ENCODE results near the gene GPC6. TPM values are rescaled to one million over a fixed set of nuclear protein-coding genes. Genes with fewer than 3 reads are reported as not detected.
A peak's percentile ranks its signal among the peaks of the same experiment; 100 is the strongest.

Gene GPC6
- polyA plus RNA-seq, 2 of the 4 experiments (the other 2 are of a cell fraction), result 8.0 to 14.4 TPM

GRCh38 chr13:93244141-93244917 is 17.7 kb downstream of the GPC6 start:
- FAIRE-seq (no peak), DNase-seq (ENCODE audit: low read depth in 1 of 2, low spot score in 1 of 2) (no peak), ATAC-seq (peak; percentile 49 to 76; a peak in 5 of 6 replicates)
- Histone ChIP-seq H3K9me3 (peaks cover 3% of the 10 kb centered on the region; the same call in 2 of the 3 replicates), H3K27ac (peak overlapping the region; percentile 61 to 79), H3K4me1 (peaks cover 16% of the 10 kb centered on the region), H3K4me2 (peak overlapping the region; percentile 77), H3K4me3 (peak overlapping the region; percentile 33)
- POLR2A ChIA-PET, result no interaction called here
- no peak for TF ChIP-seq CBX2 (IDR thresholded peaks at IDR 0.05; ENCODE audit: borderline replicate concordance, low read depth)
- TF ChIP-seq, protein P1, sequence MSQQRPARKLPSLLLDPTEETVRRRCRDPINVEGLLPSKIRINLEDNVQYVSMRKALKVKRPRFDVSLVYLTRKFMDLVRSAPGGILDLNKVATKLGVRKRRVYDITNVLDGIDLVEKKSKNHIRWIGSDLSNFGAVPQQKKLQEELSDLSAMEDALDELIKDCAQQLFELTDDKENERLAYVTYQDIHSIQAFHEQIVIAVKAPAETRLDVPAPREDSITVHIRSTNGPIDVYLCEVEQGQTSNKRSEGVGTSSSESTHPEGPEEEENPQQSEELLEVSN (IDR thresholded peaks at IDR 0.05; ENCODE audit: borderline replicate concordance, low read depth), result no peak
- no peak for TF ChIP-seq RAD21 (conservative IDR thresholded peaks at IDR 0.05 in 1 of 2, IDR thresholded peaks at IDR 0.05 in 1 of 2)
- TF ChIP-seq TP53 (CRISPR knock-in tag; IDR thresholded peaks at IDR 0.05), result no peak
- TF ChIP-seq MYC (IDR thresholded peaks at IDR 0.05; ENCODE audit: borderline replicate concordance, low read length), result no peak
- no peak for TF ChIP-seq HOXA7 (CRISPR knock-in tag; IDR thresholded peaks at IDR 0.05)
- TF ChIP-seq ATOH8 (CRISPR knock-in tag; IDR thresholded peaks at IDR 0.05; ENCODE audit: low read depth), result no peak
- TF ChIP-seq, protein P2, sequence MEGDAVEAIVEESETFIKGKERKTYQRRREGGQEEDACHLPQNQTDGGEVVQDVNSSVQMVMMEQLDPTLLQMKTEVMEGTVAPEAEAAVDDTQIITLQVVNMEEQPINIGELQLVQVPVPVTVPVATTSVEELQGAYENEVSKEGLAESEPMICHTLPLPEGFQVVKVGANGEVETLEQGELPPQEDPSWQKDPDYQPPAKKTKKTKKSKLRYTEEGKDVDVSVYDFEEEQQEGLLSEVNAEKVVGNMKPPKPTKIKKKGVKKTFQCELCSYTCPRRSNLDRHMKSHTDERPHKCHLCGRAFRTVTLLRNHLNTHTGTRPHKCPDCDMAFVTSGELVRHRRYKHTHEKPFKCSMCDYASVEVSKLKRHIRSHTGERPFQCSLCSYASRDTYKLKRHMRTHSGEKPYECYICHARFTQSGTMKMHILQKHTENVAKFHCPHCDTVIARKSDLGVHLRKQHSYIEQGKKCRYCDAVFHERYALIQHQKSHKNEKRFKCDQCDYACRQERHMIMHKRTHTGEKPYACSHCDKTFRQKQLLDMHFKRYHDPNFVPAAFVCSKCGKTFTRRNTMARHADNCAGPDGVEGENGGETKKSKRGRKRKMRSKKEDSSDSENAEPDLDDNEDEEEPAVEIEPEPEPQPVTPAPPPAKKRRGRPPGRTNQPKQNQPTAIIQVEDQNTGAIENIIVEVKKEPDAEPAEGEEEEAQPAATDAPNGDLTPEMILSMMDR (IDR thresholded peaks at IDR 0.05), result no peak
- TF ChIP-seq HEYL (CRISPR knock-in tag; IDR thresholded peaks at IDR 0.05), result no peak
- TF ChIP-seq FOXS1 (CRISPR knock-in tag; IDR thresholded peaks at IDR 0.05), result no peak
- TF ChIP-seq, protein P3, sequence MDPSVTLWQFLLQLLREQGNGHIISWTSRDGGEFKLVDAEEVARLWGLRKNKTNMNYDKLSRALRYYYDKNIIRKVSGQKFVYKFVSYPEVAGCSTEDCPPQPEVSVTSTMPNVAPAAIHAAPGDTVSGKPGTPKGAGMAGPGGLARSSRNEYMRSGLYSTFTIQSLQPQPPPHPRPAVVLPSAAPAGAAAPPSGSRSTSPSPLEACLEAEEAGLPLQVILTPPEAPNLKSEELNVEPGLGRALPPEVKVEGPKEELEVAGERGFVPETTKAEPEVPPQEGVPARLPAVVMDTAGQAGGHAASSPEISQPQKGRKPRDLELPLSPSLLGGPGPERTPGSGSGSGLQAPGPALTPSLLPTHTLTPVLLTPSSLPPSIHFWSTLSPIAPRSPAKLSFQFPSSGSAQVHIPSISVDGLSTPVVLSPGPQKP (IDR thresholded peaks at IDR 0.05; ENCODE audit: low read depth, low read length), result no peak
- no peak for TF ChIP-seq ZFP36 (IDR thresholded peaks at IDR 0.05; ENCODE audit: borderline replicate concordance, partially characterized antibody)
- TF ChIP-seq ZSCAN20 (CRISPR knock-in tag; IDR thresholded peaks at IDR 0.05), result no peak
- TF ChIP-seq BHLHE40 (IDR thresholded peaks at IDR 0.05; ENCODE audit: low read depth, low read length), result no peak
- no peak for TF ChIP-seq HOXB13 (CRISPR knock-in tag; IDR thresholded peaks at IDR 0.05; ENCODE audit: low read depth)
- no peak for TF ChIP-seq HDAC2 (IDR thresholded peaks at IDR 0.05)
- TF ChIP-seq, protein P4, sequence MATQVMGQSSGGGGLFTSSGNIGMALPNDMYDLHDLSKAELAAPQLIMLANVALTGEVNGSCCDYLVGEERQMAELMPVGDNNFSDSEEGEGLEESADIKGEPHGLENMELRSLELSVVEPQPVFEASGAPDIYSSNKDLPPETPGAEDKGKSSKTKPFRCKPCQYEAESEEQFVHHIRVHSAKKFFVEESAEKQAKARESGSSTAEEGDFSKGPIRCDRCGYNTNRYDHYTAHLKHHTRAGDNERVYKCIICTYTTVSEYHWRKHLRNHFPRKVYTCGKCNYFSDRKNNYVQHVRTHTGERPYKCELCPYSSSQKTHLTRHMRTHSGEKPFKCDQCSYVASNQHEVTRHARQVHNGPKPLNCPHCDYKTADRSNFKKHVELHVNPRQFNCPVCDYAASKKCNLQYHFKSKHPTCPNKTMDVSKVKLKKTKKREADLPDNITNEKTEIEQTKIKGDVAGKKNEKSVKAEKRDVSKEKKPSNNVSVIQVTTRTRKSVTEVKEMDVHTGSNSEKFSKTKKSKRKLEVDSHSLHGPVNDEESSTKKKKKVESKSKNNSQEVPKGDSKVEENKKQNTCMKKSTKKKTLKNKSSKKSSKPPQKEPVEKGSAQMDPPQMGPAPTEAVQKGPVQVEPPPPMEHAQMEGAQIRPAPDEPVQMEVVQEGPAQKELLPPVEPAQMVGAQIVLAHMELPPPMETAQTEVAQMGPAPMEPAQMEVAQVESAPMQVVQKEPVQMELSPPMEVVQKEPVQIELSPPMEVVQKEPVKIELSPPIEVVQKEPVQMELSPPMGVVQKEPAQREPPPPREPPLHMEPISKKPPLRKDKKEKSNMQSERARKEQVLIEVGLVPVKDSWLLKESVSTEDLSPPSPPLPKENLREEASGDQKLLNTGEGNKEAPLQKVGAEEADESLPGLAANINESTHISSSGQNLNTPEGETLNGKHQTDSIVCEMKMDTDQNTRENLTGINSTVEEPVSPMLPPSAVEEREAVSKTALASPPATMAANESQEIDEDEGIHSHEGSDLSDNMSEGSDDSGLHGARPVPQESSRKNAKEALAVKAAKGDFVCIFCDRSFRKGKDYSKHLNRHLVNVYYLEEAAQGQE (IDR thresholded peaks at IDR 0.05), result no peak
- CTCF ChIA-PET, result interaction anchor here (0.8 to 1.1 kb wide), 2 partner anchors 10 to 17 kb away, joined by 3 to 6 read pairs; partner anchors contain the start of gene GPC6
- 15% methylated on average over 15 of the region's 17 CpGs for WGBS (ENCODE audit: missing lambda C conversion rate)

Data from A549 (cell line).